Measurements from ENCODE around the gene ARL8B. TPM values are rescaled to one million over a fixed set of nuclear protein-coding genes. Genes with fewer than 3 reads are reported as not detected.

Gene ARL8B
- total and polyA plus RNA-seq, 4 donors = 20.2 to 36.2 (median 24.2) TPM

DNA sequence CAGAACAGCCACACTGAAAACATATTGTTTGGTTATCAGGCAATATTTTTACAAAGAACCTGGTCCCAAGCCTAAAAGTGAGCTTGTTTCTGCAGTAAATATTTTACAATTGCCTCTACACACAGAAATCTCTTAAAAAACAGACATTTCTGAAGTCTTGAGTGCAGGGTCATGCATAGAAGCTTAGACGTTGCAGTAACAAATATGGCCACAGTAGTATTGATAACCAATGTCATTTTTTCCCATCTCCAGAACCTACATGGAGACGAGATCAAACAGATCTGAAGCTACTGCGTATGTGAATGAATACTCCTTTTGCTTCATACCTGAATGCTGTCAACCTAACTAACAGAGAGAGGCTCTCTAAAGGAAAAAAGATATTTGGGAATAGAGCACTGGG is 19.6 kb upstream of the ARL8B start:
- no peak for DNase-seq (ENCODE audit: low spot score)
- 76% methylated on average over 3 of the region's 3 CpGs for WGBS
- Histone ChIP-seq H3K4me3 (ENCODE audit: low read depth in 1 of 3, low read length in 3 of 3) (no peak overlapping the region), H3K9me3 (ENCODE audit: control insufficient read depth in 4 of 4, low read length in 3 of 4) (no peaks in the 10 kb centered on the region), H3K27ac (ENCODE audit: low read depth in 1 of 2, low read length in 2 of 2) (no peak overlapping the region), H3K36me3 (ENCODE audit: control insufficient read depth in 4 of 4, insufficient read depth in 3 of 4, low read depth in 1 of 4, low read length in 3 of 4) (no peaks in the 10 kb centered on the region), H3K9ac (ENCODE audit: low read depth in 1 of 2, low read length in 2 of 2) (no peak overlapping the region), H3K4me1 (ENCODE audit: control insufficient read depth in 4 of 4, insufficient read depth in 4 of 4, low read length in 3 of 4) (no peaks in the 10 kb centered on the region), H3K27me3 (ENCODE audit: control insufficient read depth in 4 of 4, insufficient read depth in 4 of 4, low read length in 3 of 4) (no peaks in the 10 kb centered on the region)
- no peak for TF ChIP-seq HNF4A (conservative IDR thresholded peaks at IDR 0.05)
- TF ChIP-seq, protein P1, sequence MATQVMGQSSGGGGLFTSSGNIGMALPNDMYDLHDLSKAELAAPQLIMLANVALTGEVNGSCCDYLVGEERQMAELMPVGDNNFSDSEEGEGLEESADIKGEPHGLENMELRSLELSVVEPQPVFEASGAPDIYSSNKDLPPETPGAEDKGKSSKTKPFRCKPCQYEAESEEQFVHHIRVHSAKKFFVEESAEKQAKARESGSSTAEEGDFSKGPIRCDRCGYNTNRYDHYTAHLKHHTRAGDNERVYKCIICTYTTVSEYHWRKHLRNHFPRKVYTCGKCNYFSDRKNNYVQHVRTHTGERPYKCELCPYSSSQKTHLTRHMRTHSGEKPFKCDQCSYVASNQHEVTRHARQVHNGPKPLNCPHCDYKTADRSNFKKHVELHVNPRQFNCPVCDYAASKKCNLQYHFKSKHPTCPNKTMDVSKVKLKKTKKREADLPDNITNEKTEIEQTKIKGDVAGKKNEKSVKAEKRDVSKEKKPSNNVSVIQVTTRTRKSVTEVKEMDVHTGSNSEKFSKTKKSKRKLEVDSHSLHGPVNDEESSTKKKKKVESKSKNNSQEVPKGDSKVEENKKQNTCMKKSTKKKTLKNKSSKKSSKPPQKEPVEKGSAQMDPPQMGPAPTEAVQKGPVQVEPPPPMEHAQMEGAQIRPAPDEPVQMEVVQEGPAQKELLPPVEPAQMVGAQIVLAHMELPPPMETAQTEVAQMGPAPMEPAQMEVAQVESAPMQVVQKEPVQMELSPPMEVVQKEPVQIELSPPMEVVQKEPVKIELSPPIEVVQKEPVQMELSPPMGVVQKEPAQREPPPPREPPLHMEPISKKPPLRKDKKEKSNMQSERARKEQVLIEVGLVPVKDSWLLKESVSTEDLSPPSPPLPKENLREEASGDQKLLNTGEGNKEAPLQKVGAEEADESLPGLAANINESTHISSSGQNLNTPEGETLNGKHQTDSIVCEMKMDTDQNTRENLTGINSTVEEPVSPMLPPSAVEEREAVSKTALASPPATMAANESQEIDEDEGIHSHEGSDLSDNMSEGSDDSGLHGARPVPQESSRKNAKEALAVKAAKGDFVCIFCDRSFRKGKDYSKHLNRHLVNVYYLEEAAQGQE (IDR thresholded peaks at IDR 0.05) = no peak
- TF ChIP-seq NR2F2 (IDR thresholded peaks at IDR 0.05) = no peak
- TF ChIP-seq, protein P2, sequence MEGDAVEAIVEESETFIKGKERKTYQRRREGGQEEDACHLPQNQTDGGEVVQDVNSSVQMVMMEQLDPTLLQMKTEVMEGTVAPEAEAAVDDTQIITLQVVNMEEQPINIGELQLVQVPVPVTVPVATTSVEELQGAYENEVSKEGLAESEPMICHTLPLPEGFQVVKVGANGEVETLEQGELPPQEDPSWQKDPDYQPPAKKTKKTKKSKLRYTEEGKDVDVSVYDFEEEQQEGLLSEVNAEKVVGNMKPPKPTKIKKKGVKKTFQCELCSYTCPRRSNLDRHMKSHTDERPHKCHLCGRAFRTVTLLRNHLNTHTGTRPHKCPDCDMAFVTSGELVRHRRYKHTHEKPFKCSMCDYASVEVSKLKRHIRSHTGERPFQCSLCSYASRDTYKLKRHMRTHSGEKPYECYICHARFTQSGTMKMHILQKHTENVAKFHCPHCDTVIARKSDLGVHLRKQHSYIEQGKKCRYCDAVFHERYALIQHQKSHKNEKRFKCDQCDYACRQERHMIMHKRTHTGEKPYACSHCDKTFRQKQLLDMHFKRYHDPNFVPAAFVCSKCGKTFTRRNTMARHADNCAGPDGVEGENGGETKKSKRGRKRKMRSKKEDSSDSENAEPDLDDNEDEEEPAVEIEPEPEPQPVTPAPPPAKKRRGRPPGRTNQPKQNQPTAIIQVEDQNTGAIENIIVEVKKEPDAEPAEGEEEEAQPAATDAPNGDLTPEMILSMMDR (IDR thresholded peaks at IDR 0.05; ENCODE audit: low read depth, low read length, missing input control) = no peak
- TF ChIP-seq FOXA2 (IDR thresholded peaks at IDR 0.05) = no peak
- TF ChIP-seq, protein P3, sequence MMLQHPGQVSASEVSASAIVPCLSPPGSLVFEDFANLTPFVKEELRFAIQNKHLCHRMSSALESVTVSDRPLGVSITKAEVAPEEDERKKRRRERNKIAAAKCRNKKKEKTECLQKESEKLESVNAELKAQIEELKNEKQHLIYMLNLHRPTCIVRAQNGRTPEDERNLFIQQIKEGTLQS (IDR thresholded peaks at IDR 0.05) = no peak
- TF ChIP-seq RAD21 (IDR thresholded peaks at IDR 0.05) = no peak
- TF ChIP-seq GABPA (IDR thresholded peaks at IDR 0.05 in 1 of 2, conservative IDR thresholded peaks at IDR 0.05 in 1 of 2) = no peak
- TF ChIP-seq TAF1 (conservative IDR thresholded peaks at IDR 0.05) = no peak
- TF ChIP-seq YY1 (IDR thresholded peaks at IDR 0.05) = no peak
- TF ChIP-seq SP1 (IDR thresholded peaks at IDR 0.05) = no peak
- no peak for TF ChIP-seq HNF4G (IDR thresholded peaks at IDR 0.05)

DNA sequence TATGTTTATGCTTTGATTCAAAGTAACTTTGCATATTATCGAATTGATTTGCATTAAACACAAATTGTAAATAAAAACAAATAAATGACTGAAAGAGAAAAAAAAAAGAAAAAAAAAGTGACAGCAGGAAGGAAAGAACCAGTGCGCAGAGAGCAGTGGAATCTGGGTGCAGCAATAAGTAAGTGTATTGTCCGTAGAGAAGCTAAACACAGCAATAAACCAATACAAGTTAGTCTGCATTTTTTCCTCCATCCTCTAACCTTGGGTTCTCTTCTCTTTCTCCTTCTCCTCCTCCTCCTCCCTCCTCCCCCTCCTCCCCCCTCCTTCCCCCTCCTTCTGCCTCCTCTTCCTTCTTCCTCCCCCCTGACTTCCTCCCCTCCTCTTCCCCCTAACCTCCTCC is 18.3 kb upstream of the ARL8B start:
- H3K4me1 ChIP-seq (ENCODE audit: control insufficient read depth in 4 of 4, insufficient read depth in 4 of 4, low read length in 3 of 4) = no peaks in the 10 kb centered on the region
- H3K9me3 ChIP-seq (ENCODE audit: control insufficient read depth in 4 of 4, low read length in 3 of 4) = no peaks in the 10 kb centered on the region
- WGBS = 90% methylated on average over 3 of the region's 3 CpGs
- H3K27me3 ChIP-seq (ENCODE audit: control insufficient read depth in 4 of 4, insufficient read depth in 4 of 4, low read length in 3 of 4) = no peaks in the 10 kb centered on the region
- no peak for TF ChIP-seq TAF1 (conservative IDR thresholded peaks at IDR 0.05)
- TF ChIP-seq, protein P4, sequence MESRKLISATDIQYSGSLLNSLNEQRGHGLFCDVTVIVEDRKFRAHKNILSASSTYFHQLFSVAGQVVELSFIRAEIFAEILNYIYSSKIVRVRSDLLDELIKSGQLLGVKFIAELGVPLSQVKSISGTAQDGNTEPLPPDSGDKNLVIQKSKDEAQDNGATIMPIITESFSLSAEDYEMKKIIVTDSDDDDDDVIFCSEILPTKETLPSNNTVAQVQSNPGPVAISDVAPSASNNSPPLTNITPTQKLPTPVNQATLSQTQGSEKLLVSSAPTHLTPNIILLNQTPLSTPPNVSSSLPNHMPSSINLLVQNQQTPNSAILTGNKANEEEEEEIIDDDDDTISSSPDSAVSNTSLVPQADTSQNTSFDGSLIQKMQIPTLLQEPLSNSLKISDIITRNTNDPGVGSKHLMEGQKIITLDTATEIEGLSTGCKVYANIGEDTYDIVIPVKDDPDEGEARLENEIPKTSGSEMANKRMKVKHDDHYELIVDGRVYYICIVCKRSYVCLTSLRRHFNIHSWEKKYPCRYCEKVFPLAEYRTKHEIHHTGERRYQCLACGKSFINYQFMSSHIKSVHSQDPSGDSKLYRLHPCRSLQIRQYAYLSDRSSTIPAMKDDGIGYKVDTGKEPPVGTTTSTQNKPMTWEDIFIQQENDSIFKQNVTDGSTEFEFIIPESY (IDR thresholded peaks at IDR 0.05) = no peak
- TF ChIP-seq YY1 (IDR thresholded peaks at IDR 0.05) = no peak
- no peak for TF ChIP-seq NR2F2 (IDR thresholded peaks at IDR 0.05)
- no peak for TF ChIP-seq HNF4A (conservative IDR thresholded peaks at IDR 0.05)
- TF ChIP-seq EGR1 (IDR thresholded peaks at IDR 0.05; ENCODE audit: low read depth in 2 of 2) = no peak
- TF ChIP-seq, protein P5, sequence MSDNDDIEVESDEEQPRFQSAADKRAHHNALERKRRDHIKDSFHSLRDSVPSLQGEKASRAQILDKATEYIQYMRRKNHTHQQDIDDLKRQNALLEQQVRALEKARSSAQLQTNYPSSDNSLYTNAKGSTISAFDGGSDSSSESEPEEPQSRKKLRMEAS (IDR thresholded peaks at IDR 0.05) = no peak
- TF ChIP-seq, protein P2 (IDR thresholded peaks at IDR 0.05; ENCODE audit: low read depth, low read length, missing input control) = no peak
- no peak for TF ChIP-seq FOXA2 (IDR thresholded peaks at IDR 0.05)
- TF ChIP-seq, protein P1 (IDR thresholded peaks at IDR 0.05) = no peak
- TF ChIP-seq SP1 (IDR thresholded peaks at IDR 0.05) = no peak
- no peak for TF ChIP-seq GABPA (IDR thresholded peaks at IDR 0.05 in 1 of 2, conservative IDR thresholded peaks at IDR 0.05 in 1 of 2)
- H3K9ac ChIP-seq (ENCODE audit: low read depth in 1 of 2, low read length in 2 of 2) = no peak overlapping the region
- H3K36me3 ChIP-seq (ENCODE audit: control insufficient read depth in 4 of 4, insufficient read depth in 3 of 4, low read depth in 1 of 4, low read length in 3 of 4) = no peaks in the 10 kb centered on the region
- DNase-seq (ENCODE audit: low spot score) = no peak
- H3K27ac ChIP-seq (ENCODE audit: low read depth in 1 of 2, low read length in 2 of 2) = no peak overlapping the region
- H3K4me3 ChIP-seq (ENCODE audit: low read depth in 1 of 3, low read length in 3 of 3) = no peak overlapping the region

Measured in liver (tissue), 9 donors.